BLaER1 treated with 17β-estradiol and CSF1 and Interleukin-3, amounts not matched to agents 10 nM and 100 nM (cell line): ENCODE data around the gene ASIC3.

Experiments used
- H3K27ac ChIP-seq, 11 experiments: shearing (Covaris generic); formaldehyde crosslinking; 2 replicates each; pipeline ENCODE4 v1.8.1; 2022
- H3K27me3 ChIP-seq, 11 experiments: shearing (Covaris generic); formaldehyde crosslinking; 2 replicates each; pipeline ENCODE4 v1.8.1; 2022
- H3K36me3 ChIP-seq, 11 experiments: shearing (Covaris generic); formaldehyde crosslinking; 2 replicates each; pipeline ENCODE4 v1.8.1; 2022
- H3K4me1 ChIP-seq, 10 experiments: shearing (Covaris generic); formaldehyde crosslinking; 2 replicates each; pipeline ENCODE4 v1.8.1; 2022
- H3K4me2 ChIP-seq, 11 experiments: shearing (Covaris generic); formaldehyde crosslinking; 2 replicates each; pipeline ENCODE4 v1.8.1; 2022
- H3K4me3 ChIP-seq, 10 experiments: shearing (Covaris generic); formaldehyde crosslinking; 2 replicates each; pipeline ENCODE4 v1.8.1; 2022
- H3K9ac ChIP-seq, 11 experiments: shearing (Covaris generic); formaldehyde crosslinking; 2 replicates each; pipeline ENCODE4 v1.8.1; 2022
- H3K9me3 ChIP-seq, 11 experiments: shearing (Covaris generic); formaldehyde crosslinking; replicated peaks in 1 of 11; 2 replicates each; pipeline ENCODE4 v1.8.1; 2022
- H4K20me1 ChIP-seq, 11 experiments: shearing (Covaris generic); formaldehyde crosslinking; 2 replicates each; pipeline ENCODE4 v1.8.1; 2022
- Cebpa-rat ChIP-seq, 11 experiments: shearing (Covaris generic); IDR thresholded peaks; 2 replicates each; pipeline ENCODE4 v1.8.1; 2022

Gene ASIC3

DNA sequence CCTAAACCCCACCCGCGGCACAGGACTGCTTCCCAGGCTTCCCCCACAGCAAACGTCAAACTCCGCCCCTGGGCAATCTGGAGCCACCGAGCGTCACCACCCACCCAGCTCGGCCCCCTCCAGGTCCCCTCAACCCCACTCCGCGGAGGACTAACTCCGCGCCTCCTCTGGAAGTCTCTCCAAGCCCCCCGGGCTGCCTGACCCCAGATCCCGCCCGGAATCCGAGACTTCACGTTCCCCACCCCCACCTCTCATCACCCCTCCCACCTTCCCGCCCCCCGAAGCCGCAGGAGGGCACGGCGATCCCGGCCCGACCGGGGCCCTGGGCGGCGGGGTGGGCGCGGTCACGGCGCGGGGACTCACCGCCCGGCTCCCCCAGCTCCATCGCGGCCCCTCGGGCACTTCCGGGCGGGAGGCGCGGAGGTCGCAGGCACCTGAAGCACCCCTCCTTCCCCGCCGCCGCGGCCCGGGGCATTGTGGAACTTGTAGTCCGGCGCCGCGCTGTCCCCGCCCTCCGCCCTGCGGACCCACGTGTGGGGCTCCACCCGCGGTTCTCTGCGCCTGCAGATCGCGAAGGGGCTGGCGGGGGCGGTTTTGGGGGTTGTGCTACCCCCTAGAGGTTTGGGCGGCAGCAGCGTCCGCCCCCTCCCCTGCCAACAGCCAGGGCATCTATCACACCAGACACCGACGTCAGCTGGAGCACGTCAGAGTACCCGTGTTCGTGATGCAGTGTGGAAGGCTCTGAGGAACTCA is 34.9 kb downstream of the ASIC3 start, which contains the start of gene TMUB1:
Gene TMUB1, minus strand, starts transcription at position 423 of the 753 bp plus-strand sequence. CDS start 930 bp downstream, outside the sequence.
- Histone ChIP-seq H3K27me3 (peaks cover 0 to 43% (median 41%) of the 10 kb centered on the region in 11 experiments; a peak in 18 of 22 replicates), H4K20me1 (peaks cover 4 to 49% (median 27%) of the 10 kb centered on the region in 11 experiments; a peak in 18 of 22 replicates), H3K4me3 (peak within 1 kb of the TSS; percentile 81 to 98 (median 86)), H3K4me2 (peak within 1 kb of the TSS; percentile 98 to 100 (median 99)), H3K36me3 (peaks cover 0 to 18% (median 7%) of the 10 kb centered on the region in 11 experiments; a peak in 9 of 22 replicates), H3K4me1 (peaks cover 58 to 78% (median 72%) of the 10 kb centered on the region in 10 experiments), H3K9ac (peak within 1 kb of the TSS; percentile 90 to 99 (median 97)), H3K9me3 (no peaks in the 10 kb centered on the region), H3K27ac (peak within 1 kb of the TSS; percentile 25 to 98 (median 84))
- TF ChIP-seq Cebpa-rat (IDR thresholded peaks at IDR 0.05) = no peak

DNA sequence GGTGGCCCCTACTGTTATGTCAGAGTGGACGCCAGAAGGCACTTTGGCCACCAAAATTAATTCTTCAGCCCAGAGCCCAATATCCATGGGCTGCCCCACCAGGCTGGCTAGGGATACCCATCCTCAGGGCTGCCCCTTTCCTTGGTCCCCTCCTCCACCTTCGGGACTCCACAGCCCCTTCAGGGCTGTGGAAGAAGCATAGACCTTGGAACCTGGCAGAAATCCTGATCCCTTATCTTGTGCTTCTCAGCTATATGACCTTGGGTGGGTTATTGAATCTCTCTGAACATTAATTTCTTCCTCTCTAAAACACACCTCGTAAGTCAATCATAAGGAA is 35.5 kb downstream of the ASIC3 start:
- Histone ChIP-seq H3K27me3 (peaks cover 0 to 49% (median 46%) of the 10 kb centered on the region in 11 experiments; a peak in 18 of 22 replicates), H3K27ac (peak overlapping the region in 2 of 11 experiments; percentile 65 to 88; a peak in 2 of 22 replicates), H3K9ac (peak overlapping the region; percentile 90 to 99 (median 97); a peak in 19 of 22 replicates), H3K36me3 (peaks cover 0 to 15% (median 7%) of the 10 kb centered on the region in 11 experiments; a peak in 9 of 22 replicates), H4K20me1 (peaks cover 4 to 49% (median 24%) of the 10 kb centered on the region in 11 experiments; a peak in 18 of 22 replicates), H3K9me3 (no peaks in the 10 kb centered on the region), H3K4me1 (peaks cover 53 to 78% (median 72%) of the 10 kb centered on the region in 10 experiments), H3K4me2 (peak overlapping the region; percentile 91 to 100 (median 99)), H3K4me3 (peak overlapping the region; percentile 81 to 98 (median 86))
- TF ChIP-seq Cebpa-rat (IDR thresholded peaks at IDR 0.05) = no peak

DNA sequence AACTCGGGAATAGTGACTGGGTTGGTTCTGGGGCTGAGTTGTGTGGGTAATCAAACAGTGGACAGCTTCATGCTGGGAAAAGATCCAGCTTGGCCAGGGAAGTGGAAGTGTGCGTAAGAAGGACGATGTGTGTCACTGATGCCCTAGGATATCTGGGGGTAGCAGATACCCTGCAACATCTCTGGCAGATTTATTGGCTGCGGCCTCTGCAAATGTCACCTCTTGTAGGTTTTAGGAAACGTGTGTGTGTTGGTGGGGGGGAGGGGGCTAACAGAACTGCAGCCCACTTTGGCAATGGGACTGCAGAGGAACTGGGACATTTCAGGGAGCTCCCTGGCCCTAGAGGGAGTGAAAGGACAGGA is 37.0 kb downstream of the ASIC3 start:
- H3K9me3 ChIP-seq = no peaks in the 10 kb centered on the region
- peak overlapping the region; percentile 90 to 100 (median 99) for H3K4me2 ChIP-seq
- peaks cover 0 to 59% (median 48%) of the 10 kb centered on the region in 11 experiments; a peak in 18 of 22 replicates for H3K27me3 ChIP-seq
- peak overlapping the region in 3 of 11 experiments; percentile 46 to 61 (median 49); a peak in 3 of 22 replicates for H3K27ac ChIP-seq
- peak overlapping the region; percentile 71 to 98 (median 76); a peak in 19 of 20 replicates for H3K4me3 ChIP-seq
- H3K36me3 ChIP-seq = peaks cover 0 to 9% (median 6%) of the 10 kb centered on the region in 11 experiments; a peak in 3 of 22 replicates
- H3K4me1 ChIP-seq = peaks cover 52 to 80% (median 74%) of the 10 kb centered on the region in 10 experiments
- peak overlapping the region; percentile 59 to 87 (median 82); a peak in 17 of 22 replicates for H3K9ac ChIP-seq
- TF ChIP-seq Cebpa-rat (IDR thresholded peaks at IDR 0.05) = no peak
- H4K20me1 ChIP-seq = peaks cover 13 to 51% (median 28%) of the 10 kb centered on the region in 11 experiments; a peak in 17 of 22 replicates

DNA sequence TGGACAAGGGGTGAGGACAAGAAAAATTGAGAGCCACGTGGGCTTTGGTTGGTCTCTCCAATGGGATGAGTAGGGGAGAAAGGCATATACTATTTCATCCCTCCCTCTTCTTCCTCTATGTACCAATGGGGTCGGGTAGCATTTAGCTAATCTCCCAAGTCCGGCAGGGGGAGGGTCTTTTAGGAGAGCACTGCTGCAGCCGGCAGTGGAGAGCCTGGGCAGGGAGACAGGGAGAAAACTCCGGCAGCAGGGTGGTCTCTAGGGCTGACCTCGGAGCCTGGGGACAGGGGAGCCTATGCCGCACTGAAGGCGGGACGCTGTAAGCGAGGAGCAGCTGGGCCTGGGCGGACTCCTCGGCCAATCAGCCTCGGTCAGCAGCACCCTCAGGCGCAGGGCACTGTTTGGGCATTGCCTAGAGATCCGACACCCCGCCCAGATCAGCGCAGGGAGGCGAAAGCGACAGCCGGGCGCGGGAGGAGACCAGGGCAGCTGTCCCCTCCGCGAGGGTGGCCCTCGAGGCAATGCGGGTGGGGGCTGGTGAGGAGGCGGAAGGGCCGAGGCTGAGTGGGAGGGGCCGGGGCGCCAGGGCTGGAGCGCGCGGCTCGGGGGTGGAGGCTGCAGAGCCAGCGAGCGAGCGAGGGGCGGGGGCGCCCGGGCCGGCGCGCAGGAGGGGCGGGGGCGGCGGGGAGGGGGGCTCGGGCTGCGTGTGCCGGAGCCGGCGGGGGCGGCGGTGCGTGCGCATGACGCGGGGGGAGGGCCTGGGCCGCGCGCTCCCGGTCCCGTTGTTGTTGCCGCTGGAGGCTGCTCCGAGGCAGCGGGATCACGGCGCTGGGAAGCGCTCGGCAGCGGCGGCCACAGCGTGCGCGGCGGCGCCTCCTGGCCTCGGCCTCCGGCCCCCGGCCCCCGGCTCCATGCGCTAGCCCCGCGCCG is 37.6 kb downstream of the ASIC3 start, which contains the start of gene AGAP3:
Gene AGAP3, plus strand, starts transcription at position 785 of the 930 bp plus-strand sequence. CDS start 267 bp downstream, outside the sequence.
- H3K9ac ChIP-seq = peak within 1 kb of the TSS; percentile 78 to 91 (median 85)
- H3K36me3 ChIP-seq = peaks cover 0 to 9% (median 6%) of the 10 kb centered on the region in 11 experiments; a peak in 4 of 22 replicates
- H3K9me3 ChIP-seq = no peaks in the 10 kb centered on the region
- H3K4me1 ChIP-seq = peaks cover 58 to 83% (median 77%) of the 10 kb centered on the region in 10 experiments
- H4K20me1 ChIP-seq = peaks cover 20 to 57% (median 32%) of the 10 kb centered on the region in 11 experiments; a peak in 21 of 22 replicates
- peak within 1 kb of the TSS; percentile 71 to 98 (median 76) for H3K4me3 ChIP-seq
- TF ChIP-seq Cebpa-rat (IDR thresholded peaks at IDR 0.05) = no peak
- peaks cover 0 to 59% (median 48%) of the 10 kb centered on the region in 11 experiments; a peak in 18 of 22 replicates for H3K27me3 ChIP-seq
- peak within 1 kb of the TSS; percentile 72 to 92 (median 78) for H3K27ac ChIP-seq
- H3K4me2 ChIP-seq = peak within 1 kb of the TSS; percentile 94 to 100 (median 99)

DNA sequence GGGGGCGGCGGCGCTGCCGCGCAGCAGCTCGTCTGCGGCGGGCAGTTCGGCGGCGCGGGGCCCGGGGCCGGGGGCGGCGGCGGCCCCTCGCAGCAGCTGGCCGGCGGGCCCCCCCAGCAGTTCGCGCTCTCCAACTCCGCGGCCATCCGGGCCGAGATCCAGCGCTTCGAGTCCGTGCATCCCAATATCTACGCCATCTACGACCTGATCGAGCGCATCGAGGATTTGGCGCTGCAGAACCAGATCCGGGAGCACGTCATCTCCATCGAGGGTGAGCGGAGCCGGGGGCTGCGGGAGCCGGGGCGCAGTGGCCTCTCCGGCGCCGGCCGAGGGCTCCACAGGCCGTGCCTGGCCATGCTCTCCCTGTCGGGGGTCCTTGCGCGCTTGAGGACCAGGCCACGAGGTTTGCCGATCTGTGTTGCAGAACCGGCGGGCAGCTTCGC is 38.5 kb downstream of the ASIC3 start:
- peaks cover 0 to 5% (median 0%) of the 10 kb centered on the region in 11 experiments; a peak in 10 of 22 replicates for H3K36me3 ChIP-seq
- H3K4me2 ChIP-seq = peak overlapping the region; percentile 94 to 100 (median 99)
- peaks cover 0 to 59% (median 48%) of the 10 kb centered on the region in 11 experiments; a peak in 18 of 22 replicates for H3K27me3 ChIP-seq
- H4K20me1 ChIP-seq = peaks cover 28 to 58% (median 41%) of the 10 kb centered on the region in 11 experiments; a peak in 21 of 22 replicates
- H3K9me3 ChIP-seq = no peaks in the 10 kb centered on the region
- no peak for TF ChIP-seq Cebpa-rat (IDR thresholded peaks at IDR 0.05)
- peak overlapping the region; percentile 78 to 91 (median 85) for H3K9ac ChIP-seq
- H3K4me3 ChIP-seq = peak overlapping the region; percentile 71 to 98 (median 76)
- peak overlapping the region; percentile 72 to 92 (median 78) for H3K27ac ChIP-seq
- H3K4me1 ChIP-seq = peaks cover 58 to 82% (median 72%) of the 10 kb centered on the region in 10 experiments

DNA sequence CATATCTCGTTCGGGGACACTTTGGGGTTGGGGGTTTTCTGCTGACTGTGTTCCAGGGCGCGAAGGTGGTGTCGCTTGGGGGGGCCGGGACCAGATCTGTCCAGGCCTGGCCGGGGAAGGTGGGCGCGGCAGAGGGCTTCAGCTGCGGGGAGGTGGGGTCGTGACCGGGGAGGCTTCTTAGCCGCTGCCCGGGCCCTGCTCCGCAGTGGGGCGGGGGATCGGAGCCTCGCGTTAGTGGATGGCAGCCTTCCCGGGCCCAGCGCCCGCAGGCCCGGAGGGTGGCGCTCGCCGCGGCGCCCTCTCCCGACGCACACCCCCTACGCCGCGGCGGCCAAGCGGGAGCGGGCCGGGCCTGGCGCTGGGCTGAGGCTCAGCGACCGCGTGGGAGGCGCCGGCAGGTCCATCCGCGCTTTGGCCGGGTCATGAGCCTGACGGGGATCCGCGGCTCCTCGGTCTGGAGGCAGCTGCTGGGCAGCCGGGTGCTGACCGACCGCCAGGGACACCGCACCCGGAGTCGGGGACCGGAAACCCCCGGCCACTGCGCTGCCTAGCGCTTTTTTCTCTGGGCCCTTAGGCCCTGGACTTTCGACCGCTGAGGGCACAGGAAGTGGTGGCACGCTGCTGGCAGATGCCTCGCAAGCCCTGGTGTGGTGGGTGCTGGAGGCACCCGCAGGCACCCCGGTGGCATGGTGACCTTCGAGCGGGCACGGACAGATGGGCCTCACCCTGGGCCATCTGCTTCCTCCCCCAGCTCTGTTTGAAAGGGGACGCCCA is 39.1 kb downstream of the ASIC3 start:
- peak overlapping the region; percentile 78 to 91 (median 85) for H3K9ac ChIP-seq
- H3K9me3 ChIP-seq = no peaks in the 10 kb centered on the region
- no peak for TF ChIP-seq Cebpa-rat (IDR thresholded peaks at IDR 0.05)
- peak overlapping the region; percentile 72 to 92 (median 78) for H3K27ac ChIP-seq
- peaks cover 0 to 59% (median 48%) of the 10 kb centered on the region in 11 experiments; a peak in 18 of 22 replicates for H3K27me3 ChIP-seq
- peak overlapping the region; percentile 94 to 100 (median 99) for H3K4me2 ChIP-seq
- H3K36me3 ChIP-seq = peaks cover 0 to 11% (median 0%) of the 10 kb centered on the region in 11 experiments; a peak in 11 of 22 replicates
- H3K4me1 ChIP-seq = peaks cover 58 to 82% (median 69%) of the 10 kb centered on the region in 10 experiments
- H4K20me1 ChIP-seq = peaks cover 34 to 58% (median 45%) of the 10 kb centered on the region in 11 experiments
- H3K4me3 ChIP-seq = peak overlapping the region; percentile 71 to 98 (median 76)
